Parathyroid adenoma (tissue), 2 donors: ENCODE results near the gene EVX2.

Experiments used
- H2AFZ ChIP-seq: fragments of 300-600 bp; sonication (generic); one replicate; pipeline ENCODE4 v1.7.0; 2017; ENCODE audit warnings: antibody characterized with exemption, mild to moderate bottlenecking
- H3K27ac ChIP-seq: fragments of 300-600 bp; sonication (generic); one replicate; pipeline ENCODE4 v1.7.0; 2017
- H3K27me3 ChIP-seq: fragments of 300-600 bp; sonication (generic); one replicate; pipeline ENCODE4 v1.7.0; 2017; ENCODE audit warnings: low read length; ENCODE audit not compliant: control insufficient read depth, insufficient read depth
- H3K36me3 ChIP-seq: fragments of 300-600 bp; sonication (generic); one replicate; pipeline ENCODE4 v1.7.0; 2017; ENCODE audit warnings: low read length; ENCODE audit not compliant: control insufficient read depth, insufficient read depth
- H3K4me1 ChIP-seq: fragments of 300-600 bp; sonication (generic); one replicate; pipeline ENCODE4 v1.7.0; 2017; ENCODE audit warnings: control low read depth
- H3K4me2 ChIP-seq: fragments of 300-600 bp; sonication (generic); one replicate; pipeline ENCODE4 v1.7.0; 2017; ENCODE audit warnings: low read length
- H3K4me3 ChIP-seq: fragments of 300-600 bp; sonication (generic); one replicate; pipeline ENCODE4 v1.7.0; 2017; ENCODE audit warnings: low read depth, low read length
- H3K79me2 ChIP-seq: fragments of 300-600 bp; sonication (generic); one replicate; pipeline ENCODE4 v1.7.0; 2017; ENCODE audit warnings: control low read depth
- H3K9ac ChIP-seq: fragments of 300-600 bp; sonication (generic); one replicate; pipeline ENCODE4 v1.7.0; 2017; ENCODE audit warnings: mild to moderate bottlenecking
- H3K9me3 ChIP-seq: fragments of 300-600 bp; sonication (generic); one replicate; pipeline ENCODE4 v1.7.0; 2017; ENCODE audit warnings: low read length; ENCODE audit not compliant: control insufficient read depth
- CTCF ChIP-seq: fragments of 300-600 bp; sonication (generic); IDR thresholded peaks from one replicate; pipeline ENCODE4 v1.7.0; 2017; ENCODE audit warnings: antibody characterized with exemption, mild to moderate bottlenecking
- donor health status: primary hyperparathyroidism.

The EVX2 gene

GRCh38 chr2:176091329-176092258 is 7.8 kb upstream of the EVX2 start:
- no peaks in the 10 kb centered on the region for H3K79me2 ChIP-seq
- H3K4me3 ChIP-seq: no peak overlapping the region
- H3K27ac ChIP-seq: no peak overlapping the region
- H2AFZ ChIP-seq: no peak overlapping the region
- H3K4me1 ChIP-seq: no peaks in the 10 kb centered on the region
- H3K9ac ChIP-seq: no peak overlapping the region
- TF ChIP-seq CTCF: no peak
- no peaks in the 10 kb centered on the region for H3K9me3 ChIP-seq
- no peaks in the 10 kb centered on the region for H3K36me3 ChIP-seq
- H3K4me2 ChIP-seq: no peak overlapping the region
- peaks cover 31% of the 10 kb centered on the region for H3K27me3 ChIP-seq

GRCh38 chr2:176090862-176091261 is 7.1 kb upstream of the EVX2 start:
- Histone ChIP-seq H3K4me3 (no peak overlapping the region), H3K4me2 (no peak overlapping the region), H3K9me3 (no peaks in the 10 kb centered on the region), H3K4me1 (no peaks in the 10 kb centered on the region), H3K27ac (no peak overlapping the region), H3K9ac (no peak overlapping the region), H3K36me3 (no peaks in the 10 kb centered on the region), H3K27me3 (peaks cover 30% of the 10 kb centered on the region), H3K79me2 (no peaks in the 10 kb centered on the region), H2AFZ (no peak overlapping the region)
- no peak for TF ChIP-seq CTCF

GRCh38 chr2:176089843-176090395 is 6.2 kb upstream of the EVX2 start:
- Histone ChIP-seq H3K27me3 (peaks cover 34% of the 10 kb centered on the region), H3K27ac (no peak overlapping the region), H3K4me2 (no peak overlapping the region), H3K4me3 (no peak overlapping the region), H3K79me2 (no peaks in the 10 kb centered on the region), H2AFZ (no peak overlapping the region), H3K9ac (no peak overlapping the region), H3K9me3 (no peaks in the 10 kb centered on the region), H3K36me3 (no peaks in the 10 kb centered on the region), H3K4me1 (no peaks in the 10 kb centered on the region)
- no peak for TF ChIP-seq CTCF

GRCh38 chr2:176088937-176089842 is 5.4 kb upstream of the EVX2 start:
- H3K79me2 ChIP-seq: no peaks in the 10 kb centered on the region
- no peaks in the 10 kb centered on the region for H3K36me3 ChIP-seq
- H2AFZ ChIP-seq: no peak overlapping the region
- H3K27me3 ChIP-seq: peaks cover 39% of the 10 kb centered on the region
- no peak for TF ChIP-seq CTCF
- H3K4me1 ChIP-seq: no peaks in the 10 kb centered on the region
- H3K4me3 ChIP-seq: no peak overlapping the region
- H3K9ac ChIP-seq: no peak overlapping the region
- H3K27ac ChIP-seq: no peak overlapping the region
- H3K4me2 ChIP-seq: no peak overlapping the region
- no peaks in the 10 kb centered on the region for H3K9me3 ChIP-seq
